GM12878 (cell line): Measurements from ENCODE around the gene UFM1. TPM values are rescaled to one million over a fixed set of nuclear protein-coding genes. Genes with fewer than 3 reads are reported as not detected.

ENCODE experiments used
- CBFB ChIP-seq: IDR thresholded peaks from 2 replicates; pipeline ENCODE4 v1.6.1; 2016; ENCODE audit warnings: antibody characterized with exemption, low read depth
- CREM ChIP-seq: IDR thresholded peaks from 2 replicates; pipeline ENCODE4 v1.6.1; 2014; ENCODE audit warnings: antibody characterized with exemption, low read depth
- HDAC6 ChIP-seq: fragments of 200-600 bp; sonication (generic); IDR thresholded peaks from one replicate; pipeline ENCODE4 v1.8.0; 2017; ENCODE audit warnings: antibody characterized with exemption; ENCODE audit not compliant: unreplicated experiment
- POLR2A ChIP-seq: IDR thresholded peaks from 2 replicates; pipeline ENCODE4 v1.6.1; 2011; ENCODE audit warnings: low read depth, mild to moderate bottlenecking, low read length
- SMAD1 ChIP-seq: fragments of 450-650 bp; IDR thresholded peaks from 2 replicates; pipeline ENCODE4 v1.6.1; 2018; ENCODE audit warnings: mild to moderate bottlenecking, low read depth; ENCODE audit not compliant: partially characterized antibody
- TAF1 ChIP-seq: IDR thresholded peaks from 2 replicates; pipeline ENCODE4 v1.6.1; 2011; ENCODE audit warnings: mild to moderate bottlenecking, low read depth, low read length, borderline replicate concordance
- polyA plus RNA-seq, 11 experiments: library from polyadenylated mRNA; depleted of rRNA in 4 of 11; unstranded in 6 of 11; stranded (reverse) in 5 of 11; fragments of >200 nt; fragmentation: Nextera tagmentation in 4 of 11; fragmentation: Illumina TruSeq in 1 of 11; extraction: Ambion mirVana in 4 of 11; extraction: Trizol in 1 of 11; gene quantifications; 1 replicate in 1 of 11; 2 replicates in 10 of 11; pipeline versions ENCODE4 v1.2.1 to v1.2.3, GENCODE V29; 2011 to 2016; ENCODE audit warnings: inconsistent platforms in 2 of 11, missing spikeins in 2 of 11, low read depth in 1 of 11
- total RNA-seq, 4 experiments: library from RNA; depleted of rRNA in 3 of 4; stranded (reverse); fragments of >200 nt in 3 of 4; fragmentation: Illumina TruSeq in 1 of 4; extraction: Trizol in 1 of 4; gene quantifications; 2 replicates each; pipeline versions ENCODE4 v1.2.1 to v1.2.3, GENCODE V29; 2013 to 2021
- TF ChIP-seq, protein P1 (sequence below): fragments of 450-650 bp; formaldehyde crosslinking; IDR thresholded peaks from 2 replicates; pipeline ENCODE4 v1.5.0; 2022; ENCODE audit warnings: mild to moderate bottlenecking, missing genetic modification characterization
- TF ChIP-seq, protein P2 (sequence below): fragments of 450-650 bp; formaldehyde crosslinking; IDR thresholded peaks from 2 replicates; pipeline ENCODE4 v1.4.0; 2020; ENCODE audit warnings: mild to moderate bottlenecking, moderate library complexity
- TF ChIP-seq, protein P3 (sequence below): fragments of 450-650 bp; IDR thresholded peaks from 2 replicates; pipeline ENCODE4 v1.6.1; 2017; ENCODE audit warnings: mild to moderate bottlenecking, low read depth, inconsistent platforms; ENCODE audit not compliant: poor library complexity, severe bottlenecking
- TF ChIP-seq, protein P4 (sequence below): IDR thresholded peaks from 2 replicates; pipeline ENCODE4 v1.6.1; 2012; ENCODE audit warnings: improper control_type of control experiment, low read depth, low read length; ENCODE audit not compliant: insufficient replicate concordance
- TF ChIP-seq, protein P5 (sequence below): fragments of 450-650 bp; IDR thresholded peaks from 2 replicates; pipeline ENCODE4 v1.6.1; 2018; ENCODE audit warnings: mild to moderate bottlenecking, low read depth, moderate library complexity; ENCODE audit not compliant: partially characterized antibody

UFM1 gene
- total and polyA plus RNA-seq, 10 of the 15 experiments (the other 5 are each of a cell fraction or from before 2014, with no cell fraction given): 40.8 to 96.5 (median 73.8) TPM

DNA sequence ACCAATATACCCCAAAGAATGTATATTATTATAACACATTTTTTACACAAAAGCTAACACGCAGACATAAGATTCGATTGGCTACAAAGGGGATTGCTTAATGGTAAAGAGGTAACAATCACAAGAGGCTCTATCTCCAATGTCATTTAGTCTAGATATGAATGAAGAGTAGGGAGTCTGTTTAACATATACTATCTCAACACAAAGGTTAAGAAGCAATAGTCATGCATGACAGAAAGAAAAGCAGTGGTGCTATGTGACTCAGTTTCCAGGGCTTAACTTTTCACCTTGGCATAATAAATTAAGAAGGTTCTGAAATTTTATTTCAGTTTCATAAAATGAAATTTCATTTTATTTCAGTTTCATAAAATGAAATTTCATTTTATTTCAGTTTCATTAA is 33.3 kb downstream of the UFM1 start (continued):
- TF ChIP-seq, protein P1, sequence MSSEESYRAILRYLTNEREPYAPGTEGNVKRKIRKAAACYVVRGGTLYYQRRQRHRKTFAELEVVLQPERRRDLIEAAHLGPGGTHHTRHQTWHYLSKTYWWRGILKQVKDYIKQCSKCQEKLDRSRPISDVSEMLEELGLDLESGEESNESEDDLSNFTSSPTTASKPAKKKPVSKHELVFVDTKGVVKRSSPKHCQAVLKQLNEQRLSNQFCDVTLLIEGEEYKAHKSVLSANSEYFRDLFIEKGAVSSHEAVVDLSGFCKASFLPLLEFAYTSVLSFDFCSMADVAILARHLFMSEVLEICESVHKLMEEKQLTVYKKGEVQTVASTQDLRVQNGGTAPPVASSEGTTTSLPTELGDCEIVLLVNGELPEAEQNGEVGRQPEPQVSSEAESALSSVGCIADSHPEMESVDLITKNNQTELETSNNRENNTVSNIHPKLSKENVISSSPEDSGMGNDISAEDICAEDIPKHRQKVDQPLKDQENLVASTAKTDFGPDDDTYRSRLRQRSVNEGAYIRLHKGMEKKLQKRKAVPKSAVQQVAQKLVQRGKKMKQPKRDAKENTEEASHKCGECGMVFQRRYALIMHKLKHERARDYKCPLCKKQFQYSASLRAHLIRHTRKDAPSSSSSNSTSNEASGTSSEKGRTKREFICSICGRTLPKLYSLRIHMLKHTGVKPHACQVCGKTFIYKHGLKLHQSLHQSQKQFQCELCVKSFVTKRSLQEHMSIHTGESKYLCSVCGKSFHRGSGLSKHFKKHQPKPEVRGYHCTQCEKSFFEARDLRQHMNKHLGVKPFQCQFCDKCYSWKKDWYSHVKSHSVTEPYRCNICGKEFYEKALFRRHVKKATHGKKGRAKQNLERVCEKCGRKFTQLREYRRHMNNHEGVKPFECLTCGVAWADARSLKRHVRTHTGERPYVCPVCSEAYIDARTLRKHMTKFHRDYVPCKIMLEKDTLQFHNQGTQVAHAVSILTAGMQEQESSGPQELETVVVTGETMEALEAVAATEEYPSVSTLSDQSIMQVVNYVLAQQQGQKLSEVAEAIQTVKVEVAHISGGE: no peak
- TF ChIP-seq TAF1: no peak
- TF ChIP-seq CBFB: no peak
- TF ChIP-seq, protein P2, sequence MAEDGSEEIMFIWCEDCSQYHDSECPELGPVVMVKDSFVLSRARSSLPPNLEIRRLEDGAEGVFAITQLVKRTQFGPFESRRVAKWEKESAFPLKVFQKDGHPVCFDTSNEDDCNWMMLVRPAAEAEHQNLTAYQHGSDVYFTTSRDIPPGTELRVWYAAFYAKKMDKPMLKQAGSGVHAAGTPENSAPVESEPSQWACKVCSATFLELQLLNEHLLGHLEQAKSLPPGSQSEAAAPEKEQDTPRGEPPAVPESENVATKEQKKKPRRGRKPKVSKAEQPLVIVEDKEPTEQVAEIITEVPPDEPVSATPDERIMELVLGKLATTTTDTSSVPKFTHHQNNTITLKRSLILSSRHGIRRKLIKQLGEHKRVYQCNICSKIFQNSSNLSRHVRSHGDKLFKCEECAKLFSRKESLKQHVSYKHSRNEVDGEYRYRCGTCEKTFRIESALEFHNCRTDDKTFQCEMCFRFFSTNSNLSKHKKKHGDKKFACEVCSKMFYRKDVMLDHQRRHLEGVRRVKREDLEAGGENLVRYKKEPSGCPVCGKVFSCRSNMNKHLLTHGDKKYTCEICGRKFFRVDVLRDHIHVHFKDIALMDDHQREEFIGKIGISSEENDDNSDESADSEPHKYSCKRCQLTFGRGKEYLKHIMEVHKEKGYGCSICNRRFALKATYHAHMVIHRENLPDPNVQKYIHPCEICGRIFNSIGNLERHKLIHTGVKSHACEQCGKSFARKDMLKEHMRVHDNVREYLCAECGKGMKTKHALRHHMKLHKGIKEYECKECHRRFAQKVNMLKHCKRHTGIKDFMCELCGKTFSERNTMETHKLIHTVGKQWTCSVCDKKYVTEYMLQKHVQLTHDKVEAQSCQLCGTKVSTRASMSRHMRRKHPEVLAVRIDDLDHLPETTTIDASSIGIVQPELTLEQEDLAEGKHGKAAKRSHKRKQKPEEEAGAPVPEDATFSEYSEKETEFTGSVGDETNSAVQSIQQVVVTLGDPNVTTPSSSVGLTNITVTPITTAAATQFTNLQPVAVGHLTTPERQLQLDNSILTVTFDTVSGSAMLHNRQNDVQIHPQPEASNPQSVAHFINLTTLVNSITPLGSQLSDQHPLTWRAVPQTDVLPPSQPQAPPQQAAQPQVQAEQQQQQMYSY (CRISPR knock-in tag): no peak
- no peak for TF ChIP-seq HDAC6
- TF ChIP-seq, protein P3, sequence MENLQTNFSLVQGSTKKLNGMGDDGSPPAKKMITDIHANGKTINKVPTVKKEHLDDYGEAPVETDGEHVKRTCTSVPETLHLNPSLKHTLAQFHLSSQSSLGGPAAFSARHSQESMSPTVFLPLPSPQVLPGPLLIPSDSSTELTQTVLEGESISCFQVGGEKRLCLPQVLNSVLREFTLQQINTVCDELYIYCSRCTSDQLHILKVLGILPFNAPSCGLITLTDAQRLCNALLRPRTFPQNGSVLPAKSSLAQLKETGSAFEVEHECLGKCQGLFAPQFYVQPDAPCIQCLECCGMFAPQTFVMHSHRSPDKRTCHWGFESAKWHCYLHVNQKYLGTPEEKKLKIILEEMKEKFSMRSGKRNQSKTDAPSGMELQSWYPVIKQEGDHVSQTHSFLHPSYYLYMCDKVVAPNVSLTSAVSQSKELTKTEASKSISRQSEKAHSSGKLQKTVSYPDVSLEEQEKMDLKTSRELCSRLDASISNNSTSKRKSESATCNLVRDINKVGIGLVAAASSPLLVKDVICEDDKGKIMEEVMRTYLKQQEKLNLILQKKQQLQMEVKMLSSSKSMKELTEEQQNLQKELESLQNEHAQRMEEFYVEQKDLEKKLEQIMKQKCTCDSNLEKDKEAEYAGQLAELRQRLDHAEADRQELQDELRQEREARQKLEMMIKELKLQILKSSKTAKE: no peak
- TF ChIP-seq POLR2A: no peak
- TF ChIP-seq CREM: no peak
- TF ChIP-seq SMAD1: no peak
- TF ChIP-seq, protein P4, sequence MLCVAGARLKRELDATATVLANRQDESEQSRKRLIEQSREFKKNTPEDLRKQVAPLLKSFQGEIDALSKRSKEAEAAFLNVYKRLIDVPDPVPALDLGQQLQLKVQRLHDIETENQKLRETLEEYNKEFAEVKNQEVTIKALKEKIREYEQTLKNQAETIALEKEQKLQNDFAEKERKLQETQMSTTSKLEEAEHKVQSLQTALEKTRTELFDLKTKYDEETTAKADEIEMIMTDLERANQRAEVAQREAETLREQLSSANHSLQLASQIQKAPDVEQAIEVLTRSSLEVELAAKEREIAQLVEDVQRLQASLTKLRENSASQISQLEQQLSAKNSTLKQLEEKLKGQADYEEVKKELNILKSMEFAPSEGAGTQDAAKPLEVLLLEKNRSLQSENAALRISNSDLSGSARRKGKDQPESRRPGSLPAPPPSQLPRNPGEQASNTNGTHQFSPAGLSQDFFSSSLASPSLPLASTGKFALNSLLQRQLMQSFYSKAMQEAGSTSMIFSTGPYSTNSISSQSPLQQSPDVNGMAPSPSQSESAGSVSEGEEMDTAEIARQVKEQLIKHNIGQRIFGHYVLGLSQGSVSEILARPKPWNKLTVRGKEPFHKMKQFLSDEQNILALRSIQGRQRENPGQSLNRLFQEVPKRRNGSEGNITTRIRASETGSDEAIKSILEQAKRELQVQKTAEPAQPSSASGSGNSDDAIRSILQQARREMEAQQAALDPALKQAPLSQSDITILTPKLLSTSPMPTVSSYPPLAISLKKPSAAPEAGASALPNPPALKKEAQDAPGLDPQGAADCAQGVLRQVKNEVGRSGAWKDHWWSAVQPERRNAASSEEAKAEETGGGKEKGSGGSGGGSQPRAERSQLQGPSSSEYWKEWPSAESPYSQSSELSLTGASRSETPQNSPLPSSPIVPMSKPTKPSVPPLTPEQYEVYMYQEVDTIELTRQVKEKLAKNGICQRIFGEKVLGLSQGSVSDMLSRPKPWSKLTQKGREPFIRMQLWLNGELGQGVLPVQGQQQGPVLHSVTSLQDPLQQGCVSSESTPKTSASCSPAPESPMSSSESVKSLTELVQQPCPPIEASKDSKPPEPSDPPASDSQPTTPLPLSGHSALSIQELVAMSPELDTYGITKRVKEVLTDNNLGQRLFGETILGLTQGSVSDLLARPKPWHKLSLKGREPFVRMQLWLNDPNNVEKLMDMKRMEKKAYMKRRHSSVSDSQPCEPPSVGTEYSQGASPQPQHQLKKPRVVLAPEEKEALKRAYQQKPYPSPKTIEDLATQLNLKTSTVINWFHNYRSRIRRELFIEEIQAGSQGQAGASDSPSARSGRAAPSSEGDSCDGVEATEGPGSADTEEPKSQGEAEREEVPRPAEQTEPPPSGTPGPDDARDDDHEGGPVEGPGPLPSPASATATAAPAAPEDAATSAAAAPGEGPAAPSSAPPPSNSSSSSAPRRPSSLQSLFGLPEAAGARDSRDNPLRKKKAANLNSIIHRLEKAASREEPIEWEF: no peak
- TF ChIP-seq, protein P5, sequence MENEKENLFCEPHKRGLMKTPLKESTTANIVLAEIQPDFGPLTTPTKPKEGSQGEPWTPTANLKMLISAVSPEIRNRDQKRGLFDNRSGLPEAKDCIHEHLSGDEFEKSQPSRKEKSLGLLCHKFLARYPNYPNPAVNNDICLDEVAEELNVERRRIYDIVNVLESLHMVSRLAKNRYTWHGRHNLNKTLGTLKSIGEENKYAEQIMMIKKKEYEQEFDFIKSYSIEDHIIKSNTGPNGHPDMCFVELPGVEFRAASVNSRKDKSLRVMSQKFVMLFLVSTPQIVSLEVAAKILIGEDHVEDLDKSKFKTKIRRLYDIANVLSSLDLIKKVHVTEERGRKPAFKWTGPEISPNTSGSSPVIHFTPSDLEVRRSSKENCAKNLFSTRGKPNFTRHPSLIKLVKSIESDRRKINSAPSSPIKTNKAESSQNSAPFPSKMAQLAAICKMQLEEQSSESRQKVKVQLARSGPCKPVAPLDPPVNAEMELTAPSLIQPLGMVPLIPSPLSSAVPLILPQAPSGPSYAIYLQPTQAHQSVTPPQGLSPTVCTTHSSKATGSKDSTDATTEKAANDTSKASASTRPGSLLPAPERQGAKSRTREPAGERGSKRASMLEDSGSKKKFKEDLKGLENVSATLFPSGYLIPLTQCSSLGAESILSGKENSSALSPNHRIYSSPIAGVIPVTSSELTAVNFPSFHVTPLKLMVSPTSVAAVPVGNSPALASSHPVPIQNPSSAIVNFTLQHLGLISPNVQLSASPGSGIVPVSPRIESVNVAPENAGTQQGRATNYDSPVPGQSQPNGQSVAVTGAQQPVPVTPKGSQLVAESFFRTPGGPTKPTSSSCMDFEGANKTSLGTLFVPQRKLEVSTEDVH: no peak
